ENCODE results near the gene ARHGAP18.
A peak's percentile ranks its signal among the peaks of the same experiment; 100 is the strongest.
"Not testable (repeated sequence)": the region's sequence is repeated elsewhere in the genome, so short reads cannot be mapped to it uniquely, and the experiment has no call there.

ARHGAP18 gene

DNA sequence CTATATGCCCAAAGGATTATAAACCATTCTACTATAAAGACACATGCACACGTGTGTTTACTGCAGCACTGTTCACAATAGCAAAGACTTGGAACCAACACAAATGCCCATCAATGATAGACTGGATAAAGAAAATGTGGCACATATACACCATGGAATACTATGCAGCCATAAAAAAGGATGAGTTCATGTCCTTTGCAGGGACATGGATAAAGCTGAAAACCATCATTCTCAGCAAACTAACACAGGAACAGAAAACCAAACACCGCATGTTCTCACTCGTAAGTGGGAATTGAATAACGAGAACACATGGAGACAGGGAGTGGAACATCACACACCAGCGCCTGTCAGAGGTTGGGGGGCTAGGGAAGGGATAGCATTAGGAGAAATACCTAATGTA, 135.4 kb downstream of the ARHGAP18 start:
- DNase-seq = not testable (repeated sequence)

DNA sequence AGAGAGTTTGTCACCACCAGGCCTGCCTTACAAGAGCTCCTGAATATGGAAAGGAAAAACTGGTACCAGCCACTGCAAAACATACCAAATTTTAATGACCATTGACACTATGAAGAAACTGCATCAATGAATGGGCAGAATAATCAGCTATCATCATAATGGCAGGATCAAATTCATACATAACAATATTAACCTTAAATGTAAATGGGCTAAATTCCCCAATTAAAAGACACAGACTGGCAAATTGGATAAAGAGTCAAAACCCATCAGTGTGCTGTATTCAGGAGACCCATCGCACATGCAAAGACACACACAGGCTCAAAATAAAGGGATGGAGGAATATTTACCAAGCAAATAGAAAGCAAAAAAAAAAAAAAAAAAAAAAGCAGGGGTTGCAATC, 139.0 kb downstream of the ARHGAP18 start:
- not testable (repeated sequence) for DNase-seq

DNA sequence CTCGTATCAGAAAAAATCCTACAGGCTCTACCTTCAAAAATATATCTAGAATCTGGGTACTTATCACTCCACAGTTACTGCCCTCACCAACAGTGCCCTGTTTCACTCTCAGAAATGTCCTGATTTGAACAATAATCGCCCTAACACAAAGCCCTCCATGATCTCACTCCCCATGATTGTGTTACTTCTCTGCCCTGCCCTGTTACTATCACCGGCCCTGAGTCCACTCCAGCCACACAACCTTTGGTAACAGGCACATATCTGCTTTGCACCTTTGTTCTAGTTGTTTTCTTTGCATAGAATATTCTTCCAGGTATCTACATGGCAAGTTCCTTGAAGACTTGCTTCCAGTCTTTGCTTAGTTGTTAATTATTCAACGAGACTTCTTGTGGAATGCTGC, 142.0 kb downstream of the ARHGAP18 start:
- no peak for DNase-seq

DNA sequence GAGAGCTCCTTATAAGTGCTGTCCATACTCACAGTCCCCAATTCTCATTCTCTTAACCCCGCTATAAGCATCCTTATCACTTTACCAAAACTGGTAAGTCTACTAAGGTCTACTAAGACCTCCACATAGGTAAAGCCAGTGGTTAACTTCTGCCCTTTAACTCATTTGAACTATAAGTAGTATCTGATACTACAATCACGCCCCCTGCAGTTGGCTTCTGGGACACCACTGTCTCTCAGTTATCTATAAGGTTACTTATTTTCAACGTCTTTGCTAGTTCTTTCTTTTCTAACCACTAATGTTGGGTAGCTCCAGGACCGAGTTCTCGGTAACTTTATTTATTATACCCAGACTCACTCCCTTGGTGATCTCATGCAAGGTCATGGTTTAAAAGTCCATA, 142.6 kb downstream of the ARHGAP18 start:
- DNase-seq = peak; percentile 15

DNA sequence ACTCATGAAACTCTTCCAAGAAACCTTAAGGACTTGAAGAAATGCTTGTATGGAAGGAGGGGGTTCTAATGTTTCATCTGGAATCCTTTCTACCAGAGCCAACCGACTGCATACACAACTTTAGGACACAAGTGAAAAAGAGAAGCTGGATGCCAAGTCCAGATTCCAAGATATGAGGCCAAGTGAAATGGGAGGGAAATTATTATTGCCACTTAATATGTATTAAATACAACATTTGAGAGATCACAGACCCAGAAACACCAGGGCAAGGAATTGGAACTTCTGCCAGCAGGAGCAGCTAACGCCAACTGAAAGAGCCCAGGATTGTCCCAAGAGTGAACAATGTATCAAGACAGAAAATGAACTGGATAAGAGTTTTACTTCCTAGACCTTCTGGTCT, 144.2 kb downstream of the ARHGAP18 start:
- DNase-seq = no peak

DNA sequence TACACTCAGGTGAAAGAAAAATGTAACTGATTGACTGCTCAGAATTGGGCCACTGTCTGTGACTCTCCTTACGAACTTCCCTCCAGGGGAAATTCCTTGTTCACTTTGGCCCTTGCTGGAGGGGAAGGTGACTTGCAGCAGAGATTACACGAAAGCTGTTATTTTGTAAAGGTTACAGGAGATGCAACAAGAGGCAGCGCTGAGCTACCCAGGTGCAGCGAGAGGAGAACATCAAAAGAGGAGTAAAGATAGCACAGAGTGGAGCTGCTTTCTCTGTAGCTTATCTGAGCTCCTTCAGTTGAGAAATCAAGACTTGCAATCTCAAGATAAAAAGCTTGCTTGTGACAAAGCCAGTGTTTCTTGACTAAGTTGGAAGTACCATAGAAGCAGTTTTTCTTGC, 144.6 kb downstream of the ARHGAP18 start:
- no peak for DNase-seq

DNA sequence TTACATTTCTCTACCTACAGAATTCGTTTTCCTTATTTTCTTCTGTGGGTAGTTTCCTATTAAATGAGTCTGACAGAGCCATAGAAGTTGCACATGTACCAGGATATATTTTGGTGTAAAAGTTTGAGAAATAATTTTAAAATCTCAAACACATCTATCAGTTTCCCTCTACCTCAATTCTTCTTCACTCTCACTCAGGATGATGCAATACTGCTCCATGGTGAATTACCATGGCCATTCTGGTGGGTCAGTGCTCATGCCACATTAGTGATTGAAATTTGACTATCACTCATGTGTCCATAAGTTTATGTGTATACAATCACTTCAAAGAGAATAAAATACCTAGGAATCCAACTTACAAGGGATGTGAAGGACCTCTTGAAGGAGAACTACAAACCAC, 151.7 kb downstream of the ARHGAP18 start:
- DNase-seq = no peak

DNA sequence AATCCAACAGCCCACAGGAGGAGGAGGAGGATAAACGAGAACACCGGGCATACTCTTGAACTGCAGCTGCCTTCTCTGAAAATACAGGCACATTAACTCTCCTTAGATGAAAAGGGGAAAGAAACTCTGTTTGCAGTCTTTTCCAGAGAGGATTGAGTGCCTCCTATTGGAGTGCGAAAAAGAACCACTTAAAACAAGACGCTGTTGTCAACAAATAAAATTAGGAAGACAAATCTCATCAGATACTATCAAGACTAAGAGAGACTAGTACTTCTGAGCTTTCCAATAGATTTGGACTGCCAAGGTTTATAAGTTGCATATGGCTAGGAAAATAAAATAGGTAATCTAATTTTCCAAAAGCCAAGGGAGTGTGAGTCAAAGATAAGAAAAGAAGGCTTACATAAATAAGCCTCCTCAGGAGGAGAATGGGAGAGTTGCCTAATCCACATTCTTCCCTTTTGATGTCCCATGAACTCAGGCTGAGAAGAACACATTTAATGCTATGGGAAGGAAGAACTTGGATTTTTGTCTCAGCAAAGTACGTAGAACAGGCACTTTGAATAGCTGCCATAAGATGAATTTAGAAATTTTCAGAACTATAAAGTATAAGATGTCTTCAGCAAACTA, 154.7 kb downstream of the ARHGAP18 start:
- DNase-seq = no peak

DNA sequence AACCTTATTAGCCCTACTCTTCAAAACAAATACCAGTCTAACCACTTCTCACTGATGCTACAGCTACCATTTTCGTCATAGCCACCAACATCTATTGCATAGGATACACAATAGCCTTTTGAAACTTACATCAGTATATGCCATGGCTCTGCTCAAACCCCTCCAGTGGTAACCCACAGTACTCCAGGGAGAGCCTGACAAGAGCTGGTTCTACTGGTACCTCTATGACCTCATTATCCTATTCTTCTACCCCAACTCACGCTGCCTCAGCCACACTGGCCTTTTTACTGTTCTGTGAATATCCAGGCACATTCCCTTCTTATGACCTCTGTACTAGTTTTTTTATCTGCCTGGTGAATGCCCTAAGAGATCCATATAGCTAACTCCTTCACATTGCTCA, 157.6 kb downstream of the ARHGAP18 start:
- no peak for DNase-seq

DNA sequence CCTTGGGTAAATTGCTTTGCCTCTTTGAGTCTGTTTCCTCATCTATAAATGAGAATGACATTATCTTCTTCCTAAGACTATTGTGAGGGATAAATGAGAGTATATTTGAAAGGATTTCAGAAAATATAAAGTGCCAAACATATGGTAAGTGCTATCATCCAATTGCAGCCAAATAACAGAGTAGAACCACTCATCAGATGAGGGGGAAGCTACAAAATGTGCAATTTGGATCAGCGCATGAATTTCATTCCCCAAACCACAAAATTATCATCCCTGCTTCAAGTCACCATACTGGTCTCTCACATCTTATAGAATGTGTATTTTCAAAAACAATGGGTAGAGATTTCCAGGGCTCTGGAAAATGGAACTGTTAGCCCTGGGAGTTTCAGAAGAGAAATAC, 158.5 kb downstream of the ARHGAP18 start:
- no peak for DNase-seq

DNA sequence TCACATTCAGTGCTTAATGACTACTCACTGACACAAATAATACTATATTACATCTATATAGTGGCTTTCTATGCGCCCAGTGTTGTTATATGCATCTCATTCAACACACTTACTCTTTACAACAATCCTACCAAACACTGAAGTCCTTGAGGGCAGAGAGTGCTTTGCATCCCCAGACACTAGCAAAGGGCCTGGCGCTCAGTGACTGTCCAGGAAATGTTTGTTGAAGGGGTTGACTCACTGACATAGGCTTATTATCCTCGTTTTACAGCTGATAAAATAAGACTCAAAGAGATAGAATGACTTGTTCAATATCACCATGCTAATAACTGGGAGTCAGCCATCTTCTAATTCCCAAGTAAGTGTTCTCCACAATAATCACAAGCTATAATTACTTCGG, 163.3 kb downstream of the ARHGAP18 start:
- no peak for DNase-seq

DNA sequence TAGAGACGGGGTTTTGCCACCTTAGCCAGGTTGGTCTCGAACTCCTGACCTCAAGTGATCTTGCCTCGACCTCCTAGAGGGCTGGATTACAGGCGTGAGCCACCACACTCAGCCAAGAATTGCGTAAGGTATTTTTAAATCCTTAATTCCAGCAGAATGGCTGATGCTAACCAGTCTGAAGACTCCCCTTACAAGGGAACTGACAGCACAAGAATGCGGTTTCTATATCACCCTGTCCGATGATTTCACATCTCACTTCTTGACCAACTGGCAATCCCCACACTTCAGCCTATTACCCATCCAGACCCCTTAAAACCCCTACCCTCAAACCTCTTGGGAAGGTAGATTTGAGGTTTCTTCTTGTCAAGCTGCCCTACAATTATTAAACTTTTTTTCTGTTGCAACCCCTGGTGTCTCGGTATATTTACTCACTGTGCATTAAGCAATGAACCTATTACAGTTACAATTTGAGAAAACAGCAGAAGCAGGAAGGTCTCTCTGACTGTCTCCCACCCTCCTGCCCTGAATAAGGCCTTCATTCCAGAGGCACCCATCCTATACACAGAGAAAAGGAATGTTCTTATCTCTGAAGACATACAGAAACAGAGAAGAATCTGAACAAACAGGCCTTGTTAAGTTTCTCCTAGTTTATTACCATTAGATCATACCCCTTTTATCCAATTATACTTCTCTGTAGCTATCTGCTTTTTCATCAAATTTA, 164.9 kb downstream of the ARHGAP18 start:
- no peak for DNase-seq

DNA sequence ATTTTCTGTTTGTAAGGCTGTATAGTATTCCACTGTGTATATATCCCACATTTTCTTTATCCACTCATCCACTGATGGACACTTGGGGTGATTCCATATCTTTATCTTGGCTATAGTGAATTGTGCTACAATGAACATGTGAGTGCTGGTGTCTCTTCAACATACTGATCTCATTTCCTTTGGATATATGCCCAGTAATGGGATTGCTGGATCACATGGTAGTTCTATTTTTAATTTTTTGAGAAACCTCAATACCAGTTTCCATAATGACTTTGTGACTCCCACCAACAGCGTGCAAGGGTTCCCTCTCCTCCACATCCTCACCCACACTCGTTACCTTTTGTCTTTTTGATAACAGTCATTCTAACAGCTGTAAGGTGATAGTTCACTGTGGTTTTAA, 166.0 kb downstream of the ARHGAP18 start:
- peak; percentile 10 for DNase-seq

DNA sequence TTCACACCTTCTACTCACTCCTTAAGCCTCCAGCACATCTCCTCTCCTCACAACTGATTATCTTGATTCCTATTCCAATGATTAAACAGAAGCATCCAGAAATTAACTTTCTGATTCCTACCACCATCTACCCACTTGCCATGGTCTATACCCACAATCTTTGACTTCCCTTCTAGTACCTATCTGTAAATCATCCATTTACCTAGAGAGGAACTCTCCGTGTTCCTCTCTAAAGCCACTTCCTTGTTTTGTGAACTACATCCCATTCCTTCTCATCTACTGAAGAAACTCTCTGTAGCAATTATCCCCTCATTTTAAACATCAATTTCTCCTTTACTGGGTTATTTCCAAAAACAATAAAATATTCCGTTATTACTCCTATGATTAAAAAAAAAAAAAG, 167.3 kb downstream of the ARHGAP18 start:
- DNase-seq = no peak

DNA sequence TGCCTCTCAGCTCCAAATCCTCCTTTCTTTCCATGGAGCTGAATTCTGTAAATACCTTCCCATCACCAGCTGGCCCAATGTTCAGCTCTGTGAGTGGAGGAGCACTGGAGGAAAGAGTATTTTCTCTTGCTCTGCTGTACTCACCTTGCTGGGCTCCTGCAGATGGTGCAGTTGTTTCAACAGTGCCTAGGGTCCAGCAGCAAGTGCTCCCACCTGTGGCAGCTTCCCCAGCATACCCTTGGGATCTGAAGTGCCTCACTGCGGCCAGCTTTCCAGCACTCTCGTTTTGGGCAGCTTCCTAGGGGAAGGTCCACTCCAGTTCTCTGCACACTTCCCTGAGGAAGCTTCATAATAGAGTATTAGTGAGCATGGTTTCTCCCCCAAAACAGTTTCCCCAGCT, 170.9 kb downstream of the ARHGAP18 start:
- DNase-seq = no peak

DNA sequence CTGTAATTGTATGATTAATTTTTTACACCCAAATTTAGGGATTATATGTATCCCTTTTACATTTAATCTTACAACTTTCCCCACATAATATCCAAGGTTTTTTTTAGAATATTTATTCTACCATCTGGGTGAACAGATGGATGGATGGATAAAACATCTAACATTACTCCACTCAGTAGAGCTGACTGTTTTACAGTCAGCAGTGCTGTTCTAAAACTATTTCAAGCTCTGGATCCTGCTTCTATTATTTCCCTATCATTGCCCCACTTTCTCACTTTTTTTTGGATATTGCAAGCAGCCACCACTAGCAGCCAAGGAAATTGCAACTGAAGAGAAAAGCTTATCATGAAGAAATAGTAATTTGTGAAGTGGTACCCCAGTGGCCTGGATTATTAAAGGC, 173.7 kb downstream of the ARHGAP18 start:
- DNase-seq = no peak

DNA sequence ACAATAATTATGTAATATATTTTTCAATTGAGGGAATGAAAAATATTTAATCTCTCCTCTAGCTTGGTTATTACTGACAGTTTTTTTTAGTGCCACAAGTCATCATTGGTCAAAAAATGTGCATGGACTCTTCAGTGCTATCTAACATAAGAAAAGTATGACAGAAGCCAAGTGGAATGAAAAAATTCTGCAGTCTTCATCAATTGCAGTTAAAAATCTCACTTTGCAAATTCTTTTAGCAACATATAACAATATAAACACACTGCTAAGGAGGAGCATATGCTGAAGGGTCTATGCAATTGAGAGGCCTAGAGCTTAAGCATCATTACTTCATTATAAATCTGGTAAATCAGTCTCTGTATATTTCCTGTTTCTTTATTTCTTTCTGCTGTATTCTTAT, 175.1 kb downstream of the ARHGAP18 start:
- peak; percentile 20 for DNase-seq
